Left ventricle myocardium inferior (tissue), 1 donor: ENCODE data around the gene CCDC157. TPM values are rescaled to one million over a fixed set of nuclear protein-coding genes. Genes with fewer than 3 reads are reported as not detected.
A peak's percentile ranks its signal among the peaks of the same experiment; 100 is the strongest.

Experiments
- DNase-seq: peaks from one replicate; pipeline ENCODE4 v3.0.0-alpha.2; 2020
- H3K27ac ChIP-seq: fragments of 200-600 bp; replicated peaks from 2 replicates; pipeline ENCODE4 v1.8.0; 2021
- H3K27me3 ChIP-seq: fragments of 200-600 bp; 2 replicates; pipeline ENCODE4 v1.8.0; 2021; ENCODE audit warnings: low read depth
- H3K36me3 ChIP-seq: fragments of 200-600 bp; 2 replicates; pipeline ENCODE4 v1.8.0; 2021
- H3K4me1 ChIP-seq: fragments of 200-600 bp; 2 replicates; pipeline ENCODE4 v1.8.0; 2021
- H3K4me3 ChIP-seq: fragments of 200-600 bp; 2 replicates; pipeline ENCODE4 v1.8.0; 2021; ENCODE audit warnings: mild to moderate bottlenecking, moderate library complexity
- H3K9me3 ChIP-seq: fragments of 200-600 bp; replicated peaks from 2 replicates; pipeline ENCODE4 v1.8.0; 2021
- intact Hi-C: fragments of 100-400 bp; cut with micrococcal nuclease; formaldehyde crosslinking; loops from one replicate; pipeline ENCODE4 v1.11.0; 2022
- total RNA-seq: library from RNA; stranded (reverse); fragmentation: NEBNext Ultra II Directional; extraction: Animal tissue kit (Norgen Biotek cat#: 25700); gene quantifications from one replicate; pipeline ENCODE4 v1.2.1, GENCODE V29; 2021
- TF ChIP-seq, protein P1 (sequence below): fragments of 200-600 bp; IDR thresholded peaks from 2 replicates; pipeline ENCODE4 v1.8.0; 2021; ENCODE audit warnings: antibody characterized with exemption, mild to moderate bottlenecking, borderline replicate concordance
- donor health status: DM: no; HTN: yes; CAD: no; lungs with severe emphysema.

The CCDC157 gene
- total RNA-seq, 1 donor from 2014 or later = 0.58 TPM

- Histone ChIP-seq H3K4me1 (peaks cover 80% of the 10 kb centered on the region), H3K9me3 (no peaks in the 10 kb centered on the region), H3K27me3 (no peaks in the 10 kb centered on the region), H3K27ac (no peak overlapping the region), H3K36me3 (peaks cover 68% of the 10 kb centered on the region), H3K4me3 (no peak overlapping the region)
- no peak for DNase-seq
- intact Hi-C loops = no loop called here
- TF ChIP-seq, protein P1, sequence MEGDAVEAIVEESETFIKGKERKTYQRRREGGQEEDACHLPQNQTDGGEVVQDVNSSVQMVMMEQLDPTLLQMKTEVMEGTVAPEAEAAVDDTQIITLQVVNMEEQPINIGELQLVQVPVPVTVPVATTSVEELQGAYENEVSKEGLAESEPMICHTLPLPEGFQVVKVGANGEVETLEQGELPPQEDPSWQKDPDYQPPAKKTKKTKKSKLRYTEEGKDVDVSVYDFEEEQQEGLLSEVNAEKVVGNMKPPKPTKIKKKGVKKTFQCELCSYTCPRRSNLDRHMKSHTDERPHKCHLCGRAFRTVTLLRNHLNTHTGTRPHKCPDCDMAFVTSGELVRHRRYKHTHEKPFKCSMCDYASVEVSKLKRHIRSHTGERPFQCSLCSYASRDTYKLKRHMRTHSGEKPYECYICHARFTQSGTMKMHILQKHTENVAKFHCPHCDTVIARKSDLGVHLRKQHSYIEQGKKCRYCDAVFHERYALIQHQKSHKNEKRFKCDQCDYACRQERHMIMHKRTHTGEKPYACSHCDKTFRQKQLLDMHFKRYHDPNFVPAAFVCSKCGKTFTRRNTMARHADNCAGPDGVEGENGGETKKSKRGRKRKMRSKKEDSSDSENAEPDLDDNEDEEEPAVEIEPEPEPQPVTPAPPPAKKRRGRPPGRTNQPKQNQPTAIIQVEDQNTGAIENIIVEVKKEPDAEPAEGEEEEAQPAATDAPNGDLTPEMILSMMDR = no peak
These were observed 5.6 kb upstream of the CCDC157 start for GRCh38 chr22:30351226-30351625.

- Histone ChIP-seq H3K4me3 (peak overlapping the region; percentile 86), H3K4me1 (peaks cover 73% of the 10 kb centered on the region), H3K27me3 (no peaks in the 10 kb centered on the region), H3K9me3 (no peaks in the 10 kb centered on the region), H3K36me3 (peaks cover 35% of the 10 kb centered on the region), H3K27ac (no peak overlapping the region)
- TF ChIP-seq, protein P1 = no peak
- intact Hi-C loops = no loop called here
- DNase-seq = no peak
These were observed 2.2 kb upstream of the CCDC157 start for GRCh38 chr22:30354644-30355043.

DNA sequence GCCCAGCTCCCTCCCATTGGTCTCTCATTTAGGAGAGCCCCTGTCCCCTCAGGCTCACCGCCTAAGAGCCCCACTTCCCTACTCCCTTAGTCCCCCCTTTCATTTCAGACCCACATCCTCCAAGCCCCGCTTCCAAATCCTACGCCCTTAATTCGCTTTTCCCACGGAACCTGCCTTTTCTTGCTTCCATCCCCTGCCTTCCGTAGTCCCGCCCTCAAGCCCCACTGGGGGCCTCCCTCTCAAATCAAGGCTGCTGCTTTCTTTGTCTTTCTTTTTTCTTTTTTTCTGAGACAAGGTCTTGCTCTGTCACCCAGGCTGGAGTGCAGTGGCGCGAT is 396 bp downstream of the CCDC157 start:
- Histone ChIP-seq H3K9me3 (no peaks in the 10 kb centered on the region), H3K36me3 (peaks cover 10% of the 10 kb centered on the region), H3K4me1 (peaks cover 52% of the 10 kb centered on the region), H3K4me3 (peak overlapping the region; percentile 86), H3K27ac (peak overlapping the region; percentile 97), H3K27me3 (no peaks in the 10 kb centered on the region)
- DNase-seq = no peak
- intact Hi-C loops = no loop called here
- TF ChIP-seq, protein P1 = no peak

DNA sequence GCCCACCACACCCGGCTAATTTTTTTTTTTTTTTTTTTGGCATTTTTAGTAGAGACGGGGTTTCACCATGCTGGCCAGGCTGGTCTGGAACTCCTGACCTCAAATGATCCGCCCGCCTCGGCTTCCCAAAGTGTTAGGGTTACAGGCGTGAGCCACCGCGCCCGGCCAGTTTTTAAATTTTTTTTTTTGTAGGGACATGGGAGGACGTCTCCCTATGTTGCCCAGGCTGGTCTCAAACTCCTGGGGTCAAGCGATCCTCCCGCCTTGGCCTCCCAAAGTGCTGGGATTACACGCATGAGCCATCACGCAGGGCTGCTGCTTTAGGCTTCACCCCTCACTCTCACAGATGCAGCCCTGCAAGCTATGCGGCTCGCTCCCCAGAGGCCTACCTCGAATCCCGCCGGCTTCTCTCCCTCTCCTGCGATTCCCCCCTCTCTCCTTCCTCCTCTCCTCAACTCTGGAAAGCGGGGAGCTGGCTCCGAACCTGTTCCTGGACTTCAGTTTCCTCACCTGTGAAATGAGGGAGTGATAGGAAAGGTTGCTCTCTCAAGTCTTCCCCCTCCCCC is 926 bp downstream of the CCDC157 start:
- DNase-seq = no peak
- H3K27ac ChIP-seq = no peak overlapping the region
- intact Hi-C loops = no loop called here

DNA sequence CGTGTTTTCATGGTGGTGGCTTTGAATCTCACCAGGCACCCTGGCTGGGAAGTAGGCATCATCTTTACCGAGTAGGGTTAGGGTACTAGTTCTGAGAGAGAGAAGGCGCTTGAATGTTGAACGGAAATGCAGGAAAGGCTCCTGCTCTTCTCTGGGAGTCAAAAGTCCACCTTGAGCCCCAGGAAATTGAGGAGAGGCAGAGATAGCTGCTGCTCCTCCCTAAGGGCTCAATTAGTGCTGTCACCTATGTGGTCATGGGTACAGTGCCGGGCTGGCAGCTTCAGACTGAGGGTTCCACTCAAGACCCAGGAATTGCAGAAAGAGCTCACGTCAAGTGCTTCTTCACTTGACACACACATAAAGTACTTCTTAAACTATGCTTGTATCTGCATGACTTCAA is 1.7 kb downstream of the CCDC157 start:
- Histone ChIP-seq H3K27ac (no peak overlapping the region), H3K4me1 (peaks cover 40% of the 10 kb centered on the region), H3K9me3 (no peaks in the 10 kb centered on the region), H3K4me3 (no peak overlapping the region), H3K27me3 (no peaks in the 10 kb centered on the region), H3K36me3 (no peaks in the 10 kb centered on the region)
- intact Hi-C loops = no loop called here
- TF ChIP-seq, protein P1 = no peak
- no peak for DNase-seq

More for the DNA sequence above, 926 bp downstream of the CCDC157 start:
- peaks cover 46% of the 10 kb centered on the region for H3K4me1 ChIP-seq
- peaks cover 5% of the 10 kb centered on the region for H3K36me3 ChIP-seq
- TF ChIP-seq, protein P1 = no peak
- H3K27me3 ChIP-seq = no peaks in the 10 kb centered on the region
- peak overlapping the region; percentile 86 for H3K4me3 ChIP-seq
- H3K9me3 ChIP-seq = no peaks in the 10 kb centered on the region
